ENCODE data around the gene ANKRD63. TPM values are rescaled to one million over a fixed set of nuclear protein-coding genes. Genes with fewer than 3 reads are reported as not detected.

The ANKRD63 gene
- total RNA-seq, 2 donors from 2014 or later: 0.44 to 1.3 TPM

GRCh38 chr15:40296561-40297230, 13.8 kb upstream of the ANKRD63 start:
- Histone ChIP-seq H3K27me3 (no peaks in the 10 kb centered on the region), H3K4me3 (no peak overlapping the region), H3K27ac (peak overlapping the region in 1 of 2 donors; percentile 73), H3K9me3 (peaks cover 0 to 9% of the 10 kb centered on the region in 2 donors), H3K4me1 (peaks cover 0 to 40% of the 10 kb centered on the region in 2 donors), H3K36me3 (no peaks in the 10 kb centered on the region)
- no peak for TF ChIP-seq CTCF (IDR thresholded peaks at IDR 0.05)
- DNase-seq (ENCODE audit: low spot score): no peak

GRCh38 chr15:40295877-40296560, 13.2 kb upstream of the ANKRD63 start:
- H3K36me3 ChIP-seq: no peaks in the 10 kb centered on the region
- no peak for DNase-seq (ENCODE audit: low spot score)
- H3K9me3 ChIP-seq: peaks cover 0 to 9% of the 10 kb centered on the region in 2 donors
- peak overlapping the region in 1 of 2 donors; percentile 73 for H3K27ac ChIP-seq
- H3K4me1 ChIP-seq: peaks cover 0 to 40% of the 10 kb centered on the region in 2 donors
- no peak overlapping the region for H3K4me3 ChIP-seq
- no peaks in the 10 kb centered on the region for H3K27me3 ChIP-seq
- TF ChIP-seq CTCF (IDR thresholded peaks at IDR 0.05): no peak

DNA sequence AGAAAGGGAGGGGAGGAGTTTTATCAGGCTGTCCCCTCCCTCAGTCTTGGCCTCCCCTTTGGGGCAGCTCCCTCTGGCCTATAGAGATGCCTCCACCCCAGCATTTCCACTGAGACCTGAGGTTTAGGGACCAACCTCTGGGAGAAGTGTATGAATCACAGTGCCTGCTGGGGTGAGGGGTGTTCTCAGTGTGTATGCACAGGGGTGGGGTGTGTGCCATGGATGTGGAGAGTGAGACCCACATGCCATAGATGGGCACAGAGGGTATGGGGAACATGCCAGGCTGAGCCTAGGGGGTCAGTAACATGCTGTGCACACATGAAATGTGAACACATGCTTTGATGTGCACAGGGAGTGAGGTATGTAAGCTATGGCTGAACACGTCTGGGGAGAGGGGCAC, 12.4 kb upstream of the ANKRD63 start:
- H3K27me3 ChIP-seq: no peaks in the 10 kb centered on the region
- H3K36me3 ChIP-seq: no peaks in the 10 kb centered on the region

GRCh38 chr15:40293905-40294895, 11.3 kb upstream of the ANKRD63 start:
- DNase-seq (ENCODE audit: low spot score): no peak

More for the DNA sequence above, 12.4 kb upstream of the ANKRD63 start:
- Histone ChIP-seq H3K27ac (no peak overlapping the region), H3K4me1 (peaks cover 0 to 44% of the 10 kb centered on the region in 2 donors), H3K9me3 (peaks cover 0 to 5% of the 10 kb centered on the region in 2 donors), H3K4me3 (no peak overlapping the region)
- TF ChIP-seq CTCF (IDR thresholded peaks at IDR 0.05): no peak
- no peak for DNase-seq (ENCODE audit: low spot score)

More at GRCh38 chr15:40293905-40294895, 11.3 kb upstream of the ANKRD63 start:
- Histone ChIP-seq H3K4me1 (peaks cover 0 to 47% of the 10 kb centered on the region in 2 donors), H3K27me3 (no peaks in the 10 kb centered on the region), H3K36me3 (no peaks in the 10 kb centered on the region), H3K27ac (no peak overlapping the region), H3K4me3 (no peak overlapping the region), H3K9me3 (no peaks in the 10 kb centered on the region)
- no peak for TF ChIP-seq CTCF (IDR thresholded peaks at IDR 0.05)

Data from right atrium auricular region (tissue), 2 donors.